Fibroblast of skin of abdomen (primary cell): ENCODE measurements around the gene AKR1B1.

ENCODE experiments used
- DNase-seq: peaks from one replicate; pipeline ENCODE4 v3.0.0-alpha.2; 2013

AKR1B1 gene

GRCh38 chr7:134407311-134407710 lies 51.6 kb downstream of the AKR1B1 start:
- DNase-seq, result no peak

DNA sequence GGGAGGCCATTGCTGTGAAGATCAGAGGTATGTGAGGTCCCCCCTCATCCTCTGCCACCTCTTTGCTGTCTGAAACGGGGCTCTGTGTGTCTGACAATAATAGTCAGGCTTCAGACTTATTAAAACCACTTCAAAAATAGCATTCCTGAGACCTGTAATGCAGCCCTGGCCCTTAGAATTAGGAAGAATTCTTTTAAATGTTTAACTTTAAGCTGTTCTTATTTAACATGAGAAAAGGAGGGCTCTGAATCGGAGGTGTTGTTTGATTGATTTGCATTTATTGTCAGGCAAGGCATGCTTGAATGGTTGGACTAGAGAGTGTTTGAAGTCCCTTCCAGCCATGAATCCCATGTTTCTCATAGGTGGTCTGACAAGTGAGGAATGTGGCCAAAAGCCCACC lies 52.5 kb downstream of the AKR1B1 start:
- no peak for DNase-seq

DNA sequence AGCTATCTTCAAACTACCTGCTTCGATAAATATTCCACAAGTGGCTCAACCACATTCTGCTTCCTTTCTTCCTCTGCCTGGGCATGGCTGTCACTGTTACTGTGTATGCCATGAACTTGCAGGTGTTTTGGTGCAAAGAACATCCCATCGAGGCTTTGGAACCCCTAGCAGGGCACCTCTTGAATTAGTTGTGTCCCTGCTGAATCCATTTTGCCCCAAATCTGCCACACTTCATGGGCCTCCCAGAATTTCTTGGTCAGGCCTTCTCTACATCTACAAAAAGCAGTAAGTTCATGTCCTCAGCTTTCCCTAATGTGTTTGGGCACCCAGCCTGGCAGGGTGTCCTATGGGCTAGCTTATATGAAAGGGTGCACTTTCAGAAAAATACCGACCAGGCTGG lies 53.6 kb downstream of the AKR1B1 start:
- no peak for DNase-seq

DNA sequence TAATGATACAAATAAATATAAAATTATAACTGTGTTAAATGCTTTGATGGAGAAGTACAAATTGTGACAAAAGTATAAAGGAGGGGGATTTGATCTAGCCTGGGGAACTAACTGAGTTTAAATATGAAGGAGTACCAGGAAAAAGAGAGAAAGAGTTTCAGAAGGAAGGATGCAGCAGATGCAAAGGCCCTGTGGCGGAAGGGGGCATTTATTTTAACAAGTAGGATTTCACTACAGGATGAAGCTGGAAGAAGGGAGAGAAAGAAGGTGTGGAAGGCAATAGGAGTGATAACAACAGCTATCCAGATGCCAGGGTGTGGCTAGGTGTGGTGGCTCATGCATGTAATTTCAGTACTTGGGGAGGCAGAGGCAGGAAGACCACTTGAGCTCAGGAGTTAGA lies 55.8 kb downstream of the AKR1B1 start:
- no peak for DNase-seq

DNA sequence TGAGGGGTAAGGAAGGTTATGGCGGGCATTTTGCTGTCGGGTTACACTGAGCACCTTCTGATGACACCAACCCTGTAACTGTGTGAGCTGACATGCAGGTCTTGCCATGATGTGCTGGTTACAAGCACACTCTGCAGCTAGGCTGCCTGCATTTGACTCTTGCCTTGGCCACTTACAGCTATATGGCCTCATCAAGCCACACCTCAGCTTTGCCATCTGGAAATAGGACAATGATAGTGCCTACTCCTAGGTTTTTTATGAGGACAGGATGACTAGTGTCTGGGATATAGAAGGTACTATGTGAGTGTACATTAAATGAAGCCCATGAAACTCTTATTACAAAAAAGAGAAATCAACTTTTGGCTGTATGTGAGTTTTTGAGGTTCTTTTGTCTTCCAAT lies 58.0 kb downstream of the AKR1B1 start:
- no peak for DNase-seq

DNA sequence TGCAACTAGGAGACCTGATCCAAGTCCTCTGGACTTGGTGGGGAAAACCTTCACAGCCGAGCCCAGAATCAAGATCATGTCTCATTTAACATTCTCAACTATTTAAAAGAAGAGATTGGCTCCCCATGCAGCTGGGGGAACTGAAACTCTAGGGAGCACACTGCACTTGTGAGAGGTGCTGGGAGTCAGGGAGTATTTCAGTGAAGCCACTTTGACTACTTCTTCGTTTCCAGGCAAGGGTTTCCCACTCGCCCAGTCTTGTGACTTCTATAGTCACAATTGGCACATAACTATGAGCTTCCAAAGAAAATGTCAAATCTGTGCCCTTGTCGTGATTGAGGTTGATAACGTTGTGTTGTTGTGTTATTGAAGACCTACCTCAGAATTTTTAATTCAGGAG lies 62.9 kb downstream of the AKR1B1 start:
- no peak for DNase-seq

DNA sequence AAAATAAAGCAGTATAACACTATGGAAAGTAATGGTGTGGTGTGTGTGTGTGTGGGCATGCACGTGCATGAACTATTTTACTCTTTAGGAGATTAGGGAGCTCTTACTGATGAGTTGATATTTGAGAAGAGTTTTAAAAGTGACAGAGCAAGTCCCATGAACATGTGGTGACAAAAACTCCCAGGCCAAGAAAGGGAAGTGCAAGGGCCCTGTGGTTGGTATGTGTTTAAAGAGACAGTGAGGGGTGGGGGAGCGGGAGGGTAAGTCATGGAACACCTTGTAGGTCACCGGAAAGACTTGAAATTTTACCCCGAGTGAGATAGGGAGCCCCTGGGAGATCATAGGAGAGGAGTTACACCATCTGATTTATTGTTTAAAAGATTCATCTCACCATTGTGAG lies 63.3 kb downstream of the AKR1B1 start:
- no peak for DNase-seq

GRCh38 chr7:134394056-134394455 lies 64.8 kb downstream of the AKR1B1 start:
- DNase-seq, result peak; percentile 1
